NCI-H460 (cell line): ENCODE data around the gene PEAK3. TPM values are rescaled to one million over a fixed set of nuclear protein-coding genes. Genes with fewer than 3 reads are reported as not detected.

ENCODE experiments used
- DNase-seq: peaks from one replicate; pipeline ENCODE4 v3.0.0-alpha.2; 2016; ENCODE audit warnings: low read depth; ENCODE audit errors: extremely low read depth
- small RNA-seq, 2 experiments: library from RNA; depleted of rRNA; stranded (forward); fragments of <200 nt; gene quantifications; one replicate each; pipeline ENCODE3, GENCODE V24; 2014
- total RNA-seq: library from RNA; depleted of rRNA; stranded (reverse); fragments of >200 nt; shearing (Covaris generic); gene quantifications from 2 replicates; pipeline ENCODE4 v1.2.3, GENCODE V29; 2014; rRNA removed

The PEAK3 gene
- total RNA-seq, 1 experiment from 2014 or later: not detected

GRCh38 chr19:2228157-2229030, 53.6 kb downstream of the PEAK3 start:
- no peak for DNase-seq

GRCh38 chr19:2227415-2228156, 54.4 kb downstream of the PEAK3 start:
- no peak for DNase-seq

- DNase-seq: no peak
Observed at GRCh38 chr19:2226840-2227360, 55.1 kb downstream of the PEAK3 start.

- DNase-seq: no peak
Observed at GRCh38 chr19:2226051-2226839, 55.7 kb downstream of the PEAK3 start.

- DNase-seq: no peak
Observed at GRCh38 chr19:2225415-2226050, 56.4 kb downstream of the PEAK3 start.

- no peak for DNase-seq
Observed at GRCh38 chr19:2224754-2225349, 57.1 kb downstream of the PEAK3 start.

Small RNA genes within 50 kb of the gene (small RNA-seq; reads per million reads assigned to genes)
- gene MIR1227: 0 to 0.06 reads per million in 2 experiments

Other genes with a start within 250 kb of the PEAK3 start
- 87.0 and 90.9 TPM in 2 replicates for gene MKNK2, start 230.9 kb downstream of the PEAK3 start, total RNA-seq
- gene MOB3A, start 185.8 kb downstream of the PEAK3 start, total RNA-seq: 12.3 and 14.4 TPM in 2 replicates
- 1.4 and 1.6 TPM in 2 replicates for gene IZUMO4, start 185.3 kb downstream of the PEAK3 start, total RNA-seq
- gene AP3D1, start 130.6 kb downstream of the PEAK3 start, total RNA-seq: 67.6 and 83.8 TPM in 2 replicates
- gene DOT1L, start 118.2 kb downstream of the PEAK3 start, total RNA-seq: 4.8 and 5.4 TPM in 2 replicates
- gene PLEKHJ1, start 45.8 kb downstream of the PEAK3 start, total RNA-seq: 45.3 and 46.6 TPM in 2 replicates
- gene SF3A2, start 45.4 kb downstream of the PEAK3 start, total RNA-seq: 29.9 and 31.4 TPM in 2 replicates
- 5.8 and 6.2 TPM in 2 replicates for gene AMH, start 32.9 kb downstream of the PEAK3 start, total RNA-seq
- gene JSRP1, start 25.8 kb downstream of the PEAK3 start, total RNA-seq: not detected in 2 replicates
- 0.30 TPM in 1 of 2 replicates, not detected in the other for gene LINGO3, start 26.0 kb upstream of the PEAK3 start, total RNA-seq
- gene LSM7, start 46.4 kb upstream of the PEAK3 start, total RNA-seq: 85.7 and 125 TPM in 2 replicates
- gene SPPL2B, start 46.5 kb upstream of the PEAK3 start, total RNA-seq: 11.7 and 15.4 TPM in 2 replicates
- gene TMPRSS9, start 78.1 kb upstream of the PEAK3 start, total RNA-seq: 0.05 TPM in 1 of 2 replicates, not detected in the other
- gene TIMM13, start 145.4 kb upstream of the PEAK3 start, total RNA-seq: 30.7 and 32.1 TPM in 2 replicates
- gene LMNB2, start 174.8 kb upstream of the PEAK3 start, total RNA-seq: 47.8 and 51.9 TPM in 2 replicates
- gene GADD45B, start 194.0 kb upstream of the PEAK3 start, total RNA-seq: 36.6 and 38.4 TPM in 2 replicates